MM.1S (cell line): ENCODE data around the gene SOAT1.

ENCODE experiments used
- DNase-seq: peaks from one replicate; pipeline ENCODE4 v3.0.0-alpha.2; 2015
- H2AFZ ChIP-seq: fragments of 300-600 bp; sonication (generic); 2 replicates; pipeline ENCODE4 v1.6.0; 2016; ENCODE audit warnings: antibody characterized with exemption, low read length
- H3F3A ChIP-seq: fragments of 300-600 bp; sonication (generic); 2 replicates; pipeline ENCODE4 v1.6.1; 2016; ENCODE audit warnings: mild to moderate bottlenecking, antibody characterized with exemption, low read length, moderate library complexity, mixed read lengths; ENCODE audit not compliant: insufficient read depth
- H3K27ac ChIP-seq: fragments of 300-600 bp; sonication (generic); 2 replicates; pipeline ENCODE4 v1.5.1; 2016; ENCODE audit warnings: mild to moderate bottlenecking, low read length
- H3K27me3 ChIP-seq: fragments of 300-600 bp; sonication (generic); replicated peaks from 2 replicates; pipeline ENCODE4 v1.6.0; 2016; ENCODE audit warnings: low read length; ENCODE audit not compliant: insufficient read depth
- H3K36me3 ChIP-seq: fragments of 300-600 bp; sonication (generic); replicated peaks from 2 replicates; pipeline ENCODE4 v1.6.1; 2016; ENCODE audit warnings: mild to moderate bottlenecking, low read length, mixed read lengths; ENCODE audit not compliant: insufficient read depth
- H3K4me1 ChIP-seq: fragments of 300-600 bp; sonication (generic); 2 replicates; pipeline ENCODE4 v1.6.1; 2016; ENCODE audit warnings: low read length, mixed read lengths
- H3K4me2 ChIP-seq: fragments of 300-600 bp; sonication (generic); 2 replicates; pipeline ENCODE4 v1.6.0; 2016; ENCODE audit warnings: low read depth, low read length
- H3K4me3 ChIP-seq: fragments of 300-600 bp; sonication (generic); 2 replicates; pipeline ENCODE4 v1.5.1; 2016; ENCODE audit warnings: low read length, mixed read lengths
- H3K79me2 ChIP-seq: fragments of 300-600 bp; sonication (generic); 2 replicates; pipeline ENCODE4 v1.6.1; 2016; ENCODE audit warnings: mixed run types, low read length, mixed read lengths
- H3K9ac ChIP-seq: fragments of 300-600 bp; sonication (generic); 2 replicates; pipeline ENCODE4 v1.6.1; 2016; ENCODE audit warnings: low read length, mixed read lengths
- H3K9me2 ChIP-seq: fragments of 300-600 bp; sonication (generic); replicated peaks from 2 replicates; pipeline ENCODE4 v1.6.1; 2016; ENCODE audit warnings: mild to moderate bottlenecking, low read length, mixed read lengths; ENCODE audit not compliant: insufficient read depth
- H3K9me3 ChIP-seq: fragments of 300-600 bp; sonication (generic); replicated peaks from 2 replicates; pipeline ENCODE4 v1.6.1; 2016; ENCODE audit warnings: mild to moderate bottlenecking, low read length, mixed read lengths; ENCODE audit not compliant: insufficient read depth
- H4K20me1 ChIP-seq: fragments of 300-600 bp; sonication (generic); 2 replicates; pipeline ENCODE4 v1.6.1; 2016; ENCODE audit warnings: mild to moderate bottlenecking, low read length, moderate library complexity, mixed read lengths; ENCODE audit not compliant: insufficient read depth
- CTCF ChIP-seq: fragments of 300-600 bp; sonication (generic); IDR thresholded peaks from 2 replicates; pipeline ENCODE4 v1.5.1; 2016; ENCODE audit warnings: antibody characterized with exemption, low read length, mixed read lengths
- EZH2 ChIP-seq: fragments of 300-600 bp; sonication (generic); optimal IDR thresholded peaks from 2 replicates; pipeline ENCODE3; 2017; ENCODE audit warnings: low read depth, mild to moderate bottlenecking, antibody characterized with exemption, low read length, mixed read lengths
- EZH2phosphoT487 ChIP-seq: fragments of 300-600 bp; sonication (generic); IDR thresholded peaks from 2 replicates; pipeline ENCODE4 v1.6.1; 2018; ENCODE audit warnings: antibody characterized with exemption, low read length

Gene SOAT1

GRCh38 chr1:179305450-179305849 lies 11.9 kb downstream of the SOAT1 start:
- H3K4me3 ChIP-seq = no peak overlapping the region
- no peak overlapping the region for H2AFZ ChIP-seq
- H3F3A ChIP-seq = no peaks in the 10 kb centered on the region
- no peaks in the 10 kb centered on the region for H3K36me3 ChIP-seq
- H3K9me2 ChIP-seq = no peaks in the 10 kb centered on the region
- 0 out of 2 replicates have a peak, but pooled peaks cover 4% of the 10 kb centered on the region for H3K4me1 ChIP-seq
- no peaks in the 10 kb centered on the region for H3K9me3 ChIP-seq
- H4K20me1 ChIP-seq = no peaks in the 10 kb centered on the region
- peaks cover 31% of the 10 kb centered on the region for H3K79me2 ChIP-seq
- no peak for DNase-seq
- no peak overlapping the region for H3K4me2 ChIP-seq
- no peak overlapping the region for H3K9ac ChIP-seq
- TF ChIP-seq CTCF (no peak), EZH2 (no peak), EZH2phosphoT487 (no peak)
- no peaks in the 10 kb centered on the region for H3K27me3 ChIP-seq
- no peak overlapping the region for H3K27ac ChIP-seq

GRCh38 chr1:179310291-179310690 lies 16.7 kb downstream of the SOAT1 start:
- DNase-seq = no peak

GRCh38 chr1:179310721-179311120 lies 17.1 kb downstream of the SOAT1 start:
- DNase-seq = no peak
- peaks cover 28% of the 10 kb centered on the region for H3K79me2 ChIP-seq
- no peak overlapping the region for H3K27ac ChIP-seq
- no peaks in the 10 kb centered on the region for H4K20me1 ChIP-seq
- no peaks in the 10 kb centered on the region for H3K36me3 ChIP-seq
- H3K9me2 ChIP-seq = no peaks in the 10 kb centered on the region
- no peak overlapping the region for H3K9ac ChIP-seq
- H3K4me3 ChIP-seq = no peak overlapping the region
- no peak overlapping the region for H3K4me2 ChIP-seq
- H3K27me3 ChIP-seq = no peaks in the 10 kb centered on the region
- TF ChIP-seq EZH2 = no peak
- TF ChIP-seq EZH2phosphoT487 = no peak
- H3K9me3 ChIP-seq = no peaks in the 10 kb centered on the region
- H3K4me1 ChIP-seq = 0 out of 2 replicates have a peak, but pooled peaks cover 4% of the 10 kb centered on the region
- H2AFZ ChIP-seq = no peak overlapping the region
- H3F3A ChIP-seq = no peaks in the 10 kb centered on the region

More at GRCh38 chr1:179310291-179310690, 16.7 kb downstream of the SOAT1 start:
- no peaks in the 10 kb centered on the region for H3K27me3 ChIP-seq
- H2AFZ ChIP-seq = no peak overlapping the region
- no peaks in the 10 kb centered on the region for H4K20me1 ChIP-seq
- no peaks in the 10 kb centered on the region for H3F3A ChIP-seq
- H3K9me3 ChIP-seq = no peaks in the 10 kb centered on the region
- H3K27ac ChIP-seq = no peak overlapping the region
- no peaks in the 10 kb centered on the region for H3K9me2 ChIP-seq
- no peak overlapping the region for H3K4me2 ChIP-seq
- H3K79me2 ChIP-seq = peaks cover 32% of the 10 kb centered on the region
- TF ChIP-seq CTCF = no peak
- TF ChIP-seq EZH2phosphoT487 = no peak
- TF ChIP-seq EZH2 = no peak
- H3K9ac ChIP-seq = no peak overlapping the region
- H3K4me1 ChIP-seq = 0 out of 2 replicates have a peak, but pooled peaks cover 4% of the 10 kb centered on the region
- no peak overlapping the region for H3K4me3 ChIP-seq
- no peaks in the 10 kb centered on the region for H3K36me3 ChIP-seq

GRCh38 chr1:179311149-179311700 lies 17.6 kb downstream of the SOAT1 start:
- Histone ChIP-seq H3K9me2 (no peaks in the 10 kb centered on the region), H3K27ac (no peak overlapping the region), H3K27me3 (no peaks in the 10 kb centered on the region), H3K4me2 (no peak overlapping the region), H3K9me3 (no peaks in the 10 kb centered on the region), H4K20me1 (no peaks in the 10 kb centered on the region), H3K36me3 (no peaks in the 10 kb centered on the region), H3K79me2 (peaks cover 31% of the 10 kb centered on the region), H3K4me3 (no peak overlapping the region), H3F3A (no peaks in the 10 kb centered on the region), H2AFZ (no peak overlapping the region), H3K4me1 (0 out of 2 replicates have a peak, but pooled peaks cover 1% of the 10 kb centered on the region), H3K9ac (no peak overlapping the region)
- DNase-seq = no peak
- TF ChIP-seq EZH2phosphoT487 (no peak), CTCF (no peak), EZH2 (no peak)
